B cell (primary cell): ENCODE data around the gene SEMA3A. TPM values are rescaled to one million over a fixed set of nuclear protein-coding genes. Genes with fewer than 3 reads are reported as not detected.

Experiments
- ATAC-seq: fragments of 200-7000 bp; cut with Tn5 transposase; one replicate; pipeline ENCODE4 v1.10.0; 2021; ENCODE audit warnings: low read depth, mild to moderate bottlenecking, moderate number of reproducible peaks, moderate library complexity
- CTCF ChIA-PET: fragments of 350-600 bp; sonication (Branson Sonifier 250); formaldehyde crosslinking; loops from one replicate; lab custom pipeline; 2021; ENCODE audit warnings: antibody characterized with exemption, inconsistent platforms; lab: Charles Lee
- POLR2A ChIA-PET: fragments of 350-600 bp; sonication (Branson Sonifier 250); formaldehyde crosslinking; loops from one replicate; lab custom pipeline; 2021; ENCODE audit warnings: antibody characterized with exemption; lab: Charles Lee
- DNase-seq: peaks from one replicate; pipeline ENCODE4 v3.0.0; 2013
- H2AFZ ChIP-seq: 2 replicates; pipeline ENCODE4 v1.6.1; 2012; ENCODE audit warnings: mild to moderate bottlenecking, low read depth, low read length; ENCODE audit not compliant: insufficient read depth, poor library complexity, severe bottlenecking
- H3K27ac ChIP-seq, 2 donors: 1 replicate in 1 of 2; 2 replicates in 1 of 2; pipeline ENCODE4 v1.5.1; 2012 to 2013; ENCODE audit warnings: low read length in 2 of 2, mild to moderate bottlenecking in 2 of 2, moderate library complexity in 1 of 2
- H3K27me3 ChIP-seq, 4 experiments: fragments of 200-600 bp in 1 of 4; sonication (generic) in 1 of 4; replicated peaks in 1 of 4; 1 replicate in 2 of 4; 2 replicates in 2 of 4; pipeline versions ENCODE4 v1.6.1 to v1.7.0; 2013 to 2016; ENCODE audit warnings: low read length in 3 of 4, mild to moderate bottlenecking in 2 of 4, mixed read lengths in 1 of 4, moderate library complexity in 1 of 4; ENCODE audit not compliant: insufficient read depth in 4 of 4, control insufficient read depth in 3 of 4; ENCODE audit errors: control extremely low read depth in 1 of 4
- H3K36me3 ChIP-seq, 2 experiments: replicated peaks in 1 of 2; 1 replicate in 1 of 2; 2 replicates in 1 of 2; pipeline versions ENCODE4 v1.6.1 to v1.7.1; 2013; ENCODE audit warnings: low read length in 1 of 2; ENCODE audit not compliant: insufficient read depth in 2 of 2, control insufficient read depth in 1 of 2; ENCODE audit errors: control extremely low read depth in 1 of 2, extremely low read depth in 1 of 2
- H3K4me1 ChIP-seq, 2 donors: fragments of 200-600 bp in 1 of 2; sonication (generic) in 1 of 2; 1 replicate in 1 of 2; 2 replicates in 1 of 2; pipeline versions ENCODE4 v1.5.1 to v1.6.1; 2013 to 2017; ENCODE audit warnings: low read length in 2 of 2; ENCODE audit not compliant: control insufficient read depth in 2 of 2, insufficient read depth in 2 of 2
- H3K4me2 ChIP-seq: replicated peaks from 2 replicates; pipeline ENCODE3; 2012; ENCODE audit warnings: mild to moderate bottlenecking, low read depth, low read length; ENCODE audit not compliant: poor library complexity, severe bottlenecking
- H3K4me3 ChIP-seq, 5 experiments: fragments of 200-600 bp in 1 of 5; sonication (generic) in 1 of 5; 1 replicate in 3 of 5; 2 replicates in 2 of 5; pipeline versions ENCODE4 v1.5.1 to v1.7.0; 2011 to 2016; ENCODE audit warnings: low read length in 4 of 5, mild to moderate bottlenecking in 4 of 5, low read depth in 2 of 5, control low read depth in 1 of 5, moderate library complexity in 1 of 5; ENCODE audit not compliant: insufficient read depth in 1 of 5; ENCODE audit errors: control extremely low read depth in 1 of 5, extremely low read depth in 1 of 5
- H3K79me2 ChIP-seq: fragments of 200-600 bp; sonication (generic); one replicate; pipeline ENCODE4 v1.6.0; 2016; ENCODE audit warnings: low read length; ENCODE audit not compliant: control insufficient read depth, insufficient read depth
- H3K9ac ChIP-seq: fragments of 200-600 bp; sonication (generic); 2 replicates; pipeline ENCODE4 v1.6.1; 2017; ENCODE audit warnings: mild to moderate bottlenecking, low read length, moderate library complexity
- H3K9me3 ChIP-seq, 3 donors: one replicate each; pipeline versions ENCODE4 v1.6.1 to v1.7.1; 2013; ENCODE audit warnings: low read length in 2 of 3; ENCODE audit not compliant: control insufficient read depth in 2 of 3, insufficient read depth in 1 of 3; ENCODE audit errors: control extremely low read depth in 1 of 3
- H4K20me1 ChIP-seq: 2 replicates; pipeline ENCODE4 v1.6.0; 2012; ENCODE audit warnings: mild to moderate bottlenecking, low read length; ENCODE audit not compliant: insufficient read depth, control insufficient read depth, poor library complexity, severe bottlenecking
- H3K27ac Mint-ChIP-seq: one replicate; pipeline ENCODE4 v1.8.0; 2021; ENCODE audit warnings: mixed read lengths
- H3K27me3 Mint-ChIP-seq: one replicate; pipeline ENCODE4 v1.8.0; 2021; ENCODE audit warnings: mixed read lengths
- H3K4me1 Mint-ChIP-seq: one replicate; pipeline ENCODE4 v1.8.0; 2021; ENCODE audit warnings: mixed read lengths
- H3K4me3 Mint-ChIP-seq: one replicate; pipeline ENCODE4 v1.8.0; 2021; ENCODE audit warnings: mixed read lengths
- H3K9me3 Mint-ChIP-seq: one replicate; pipeline ENCODE4 v1.8.0; 2022; ENCODE audit warnings: mixed read lengths; ENCODE audit not compliant: insufficient read depth
- CTCF ChIP-seq: fragments of 200-600 bp; IDR thresholded peaks from one replicate; pipeline ENCODE4 v1.8.0; 2022; ENCODE audit warnings: antibody characterized with exemption, mild to moderate bottlenecking
- EZH2 ChIP-seq: IDR thresholded peaks from 2 replicates; pipeline ENCODE4 v1.6.1; 2012; ENCODE audit warnings: borderline replicate concordance, low read depth, mild to moderate bottlenecking, moderate library complexity, low read length; ENCODE audit not compliant: insufficient read depth, poor library complexity, severe bottlenecking
- WGBS: methylation state at CpG from one replicate; pipeline ENCODE4 v1.1.5; 2013; ENCODE audit warnings: missing lambda C conversion rate; ENCODE audit not compliant: insufficient coverage; 5-methylcytosine and 5-hydroxymethylcytosine counted together
- intact Hi-C: fragments of 100-400 bp; cut with micrococcal nuclease; formaldehyde crosslinking; loops from one replicate; pipeline ENCODE4 v1.10.0; 2022
- polyA plus RNA-seq: library from polyadenylated mRNA; depleted of rRNA; stranded (reverse); fragments of >200 nt; gene quantifications from 2 replicates; pipeline ENCODE4 v1.2.3, GENCODE V29; 2012
- total RNA-seq, 2 donors: library from RNA; stranded (reverse); fragments of 120-200 nt in 1 of 2; gene quantifications; 1 replicate in 1 of 2; 2 replicates in 1 of 2; pipeline versions ENCODE4 v1.2.3 to v1.2.4, GENCODE V29; 2013 to 2022

SEMA3A gene
- total and polyA plus RNA-seq, 2 donors (not counting 1 experiment from before 2014, with no cell fraction given) = not detected

GRCh38 chr7:84002348-84002747 lies 192.2 kb downstream of the SEMA3A start:
- H3K9me3 Mint-ChIP-seq = no peaks in the 10 kb centered on the region
- Histone ChIP-seq H3K9ac (no peak overlapping the region), H3K9me3 (no peaks in the 10 kb centered on the region), H3K36me3 (no peaks in the 10 kb centered on the region), H4K20me1 (no peaks in the 10 kb centered on the region), H3K27me3 (no peaks in the 10 kb centered on the region), H3K4me1 (no peaks in the 10 kb centered on the region), H3K79me2 (no peaks in the 10 kb centered on the region), H3K4me3 (no peak overlapping the region), H3K27ac (no peak overlapping the region), H2AFZ (no peak overlapping the region), H3K4me2 (no peak overlapping the region)
- H3K4me1 Mint-ChIP-seq = no peaks in the 10 kb centered on the region
- POLR2A ChIA-PET = no interaction called here
- intact Hi-C loops = no loop called here
- no peaks in the 10 kb centered on the region for H3K27me3 Mint-ChIP-seq
- ATAC-seq = no peak
- H3K4me3 Mint-ChIP-seq = no peak overlapping the region
- CTCF ChIA-PET = no interaction called here
- H3K27ac Mint-ChIP-seq = no peak overlapping the region
- no peak for TF ChIP-seq EZH2
- DNase-seq = no peak
- WGBS = no CpG with 5 or more reads among the region's 3 CpGs

GRCh38 chr7:83996879-83997278 lies 197.7 kb downstream of the SEMA3A start:
- H2AFZ ChIP-seq = no peak overlapping the region
- H3K9ac ChIP-seq = no peak overlapping the region
- no peaks in the 10 kb centered on the region for H3K36me3 ChIP-seq
- POLR2A ChIA-PET = no interaction called here
- WGBS = no CpG with 5 or more reads among the region's 1 CpG
- CTCF ChIA-PET = no interaction called here
- H3K9me3 ChIP-seq = no peaks in the 10 kb centered on the region
- no peak overlapping the region for H3K4me3 ChIP-seq
- no peak overlapping the region for H3K27ac Mint-ChIP-seq
- no peaks in the 10 kb centered on the region for H3K4me1 Mint-ChIP-seq
- no peaks in the 10 kb centered on the region for H3K9me3 Mint-ChIP-seq
- H4K20me1 ChIP-seq = no peaks in the 10 kb centered on the region
- no peaks in the 10 kb centered on the region for H3K79me2 ChIP-seq
- H3K4me2 ChIP-seq = no peak overlapping the region
- DNase-seq = no peak
- no peaks in the 10 kb centered on the region for H3K27me3 Mint-ChIP-seq
- H3K4me3 Mint-ChIP-seq = no peak overlapping the region
- H3K27me3 ChIP-seq = no peaks in the 10 kb centered on the region
- no peaks in the 10 kb centered on the region for H3K4me1 ChIP-seq
- no peak overlapping the region for H3K27ac ChIP-seq
- ATAC-seq = no peak
- intact Hi-C loops = no loop called here
- TF ChIP-seq EZH2 (no peak), CTCF (no peak)
